Rectal smooth muscle tissue (tissue), 1 donor: ENCODE data around the gene HINT3.

Source experiments
- H3K27ac ChIP-seq: one replicate; pipeline ENCODE4 v1.7.0; 2013; ENCODE audit warnings: low read depth, low read length, inconsistent platforms
- H3K27me3 ChIP-seq: one replicate; pipeline ENCODE4 v1.7.0; 2013; ENCODE audit warnings: low read length; ENCODE audit not compliant: control insufficient read depth, insufficient read depth
- H3K36me3 ChIP-seq: one replicate; pipeline ENCODE4 v1.7.0; 2013; ENCODE audit warnings: low read length; ENCODE audit not compliant: control insufficient read depth, insufficient read depth
- H3K4me1 ChIP-seq: one replicate; pipeline ENCODE4 v1.7.0; 2013; ENCODE audit warnings: low read length; ENCODE audit not compliant: control insufficient read depth, insufficient read depth
- H3K4me3 ChIP-seq: one replicate; pipeline ENCODE4 v1.7.0; 2013; ENCODE audit warnings: low read length
- H3K9ac ChIP-seq: one replicate; pipeline ENCODE4 v1.7.0; 2013; ENCODE audit warnings: low read length

Gene HINT3

GRCh38 chr6:125979101-125979500 lies 22.5 kb downstream of the HINT3 start:
- Histone ChIP-seq H3K27me3 (no peaks in the 10 kb centered on the region), H3K9ac (no peak overlapping the region), H3K4me3 (no peak overlapping the region), H3K27ac (no peak overlapping the region), H3K36me3 (peaks cover 2% of the 10 kb centered on the region), H3K4me1 (no peaks in the 10 kb centered on the region)

- Histone ChIP-seq H3K4me3 (no peak overlapping the region), H3K4me1 (peaks cover 4% of the 10 kb centered on the region), H3K36me3 (peaks cover 2% of the 10 kb centered on the region), H3K9ac (no peak overlapping the region), H3K27me3 (no peaks in the 10 kb centered on the region), H3K27ac (no peak overlapping the region)
These were observed 25.1 kb downstream of the HINT3 start for GRCh38 chr6:125981571-125982185.

- peaks cover 7% of the 10 kb centered on the region for H3K4me1 ChIP-seq
- H3K27ac ChIP-seq, result no peak overlapping the region
- no peak overlapping the region for H3K4me3 ChIP-seq
- H3K27me3 ChIP-seq, result no peaks in the 10 kb centered on the region
- no peak overlapping the region for H3K9ac ChIP-seq
- peaks cover 2% of the 10 kb centered on the region for H3K36me3 ChIP-seq
These were observed 26.8 kb downstream of the HINT3 start for GRCh38 chr6:125983246-125983945.

- H3K4me3 ChIP-seq, result no peak overlapping the region
- H3K4me1 ChIP-seq, result peaks cover 7% of the 10 kb centered on the region
- H3K27ac ChIP-seq, result no peak overlapping the region
These were observed 27.7 kb downstream of the HINT3 start for GRCh38 chr6:125984311-125984710.

GRCh38 chr6:125985522-125985921 lies 29.0 kb downstream of the HINT3 start:
- H3K27ac ChIP-seq, result no peak overlapping the region
- H3K9ac ChIP-seq, result no peak overlapping the region
- H3K27me3 ChIP-seq, result no peaks in the 10 kb centered on the region
- H3K4me1 ChIP-seq, result peaks cover 7% of the 10 kb centered on the region
- H3K36me3 ChIP-seq, result peaks cover 2% of the 10 kb centered on the region
- H3K4me3 ChIP-seq, result peak overlapping the region; percentile 100

More at GRCh38 chr6:125984311-125984710, 27.7 kb downstream of the HINT3 start:
- no peak overlapping the region for H3K9ac ChIP-seq
- H3K36me3 ChIP-seq, result peaks cover 2% of the 10 kb centered on the region
- H3K27me3 ChIP-seq, result no peaks in the 10 kb centered on the region

- Histone ChIP-seq H3K27ac (peak overlapping the region; percentile 81), H3K27me3 (no peaks in the 10 kb centered on the region), H3K36me3 (peaks cover 2% of the 10 kb centered on the region), H3K4me1 (peaks cover 7% of the 10 kb centered on the region), H3K4me3 (peak overlapping the region; percentile 100), H3K9ac (peak overlapping the region; percentile 97)
These were observed 29.4 kb downstream of the HINT3 start for GRCh38 chr6:125985979-125986300.

- no peaks in the 10 kb centered on the region for H3K36me3 ChIP-seq
- H3K4me1 ChIP-seq, result peaks cover 7% of the 10 kb centered on the region
- peak within 1 kb of the TSS; percentile 100 for H3K4me3 ChIP-seq
- no peaks in the 10 kb centered on the region for H3K27me3 ChIP-seq
- peak within 1 kb of the TSS; percentile 97 for H3K9ac ChIP-seq
- peak within 1 kb of the TSS; percentile 81 for H3K27ac ChIP-seq
These were observed 29.9 kb downstream of the HINT3 start, which contains the start of gene TRMT11 for GRCh38 chr6:125986301-125987025. TRMT11 (plus strand) TSS chr6:125986540; CDS start chr6:125986551, 11 bp downstream.

- Histone ChIP-seq H3K4me3 (peak overlapping the region; percentile 100), H3K27ac (peak overlapping the region; percentile 81), H3K36me3 (no peaks in the 10 kb centered on the region), H3K27me3 (no peaks in the 10 kb centered on the region), H3K9ac (no peak overlapping the region), H3K4me1 (peaks cover 7% of the 10 kb centered on the region)
These were observed 30.6 kb downstream of the HINT3 start for GRCh38 chr6:125987026-125987617.

GRCh38 chr6:125988280-125988679 lies 31.7 kb downstream of the HINT3 start:
- Histone ChIP-seq H3K27ac (no peak overlapping the region), H3K9ac (no peak overlapping the region), H3K36me3 (no peaks in the 10 kb centered on the region), H3K4me3 (no peak overlapping the region), H3K4me1 (peaks cover 7% of the 10 kb centered on the region), H3K27me3 (no peaks in the 10 kb centered on the region)

- H3K36me3 ChIP-seq, result no peaks in the 10 kb centered on the region
- no peaks in the 10 kb centered on the region for H3K27me3 ChIP-seq
- no peak overlapping the region for H3K4me3 ChIP-seq
- no peak overlapping the region for H3K27ac ChIP-seq
- no peak overlapping the region for H3K9ac ChIP-seq
- peaks cover 7% of the 10 kb centered on the region for H3K4me1 ChIP-seq
These were observed 33.1 kb downstream of the HINT3 start for GRCh38 chr6:125989631-125990030.

- Histone ChIP-seq H3K4me3 (no peak overlapping the region), H3K27me3 (no peaks in the 10 kb centered on the region), H3K4me1 (peaks cover 3% of the 10 kb centered on the region), H3K36me3 (no peaks in the 10 kb centered on the region), H3K27ac (no peak overlapping the region), H3K9ac (no peak overlapping the region)
These were observed 35.1 kb downstream of the HINT3 start for GRCh38 chr6:125991653-125992052.

- H3K27me3 ChIP-seq, result no peaks in the 10 kb centered on the region
- no peak overlapping the region for H3K4me3 ChIP-seq
- no peak overlapping the region for H3K27ac ChIP-seq
- no peaks in the 10 kb centered on the region for H3K4me1 ChIP-seq
- no peak overlapping the region for H3K9ac ChIP-seq
- H3K36me3 ChIP-seq, result no peaks in the 10 kb centered on the region
These were observed 38.3 kb downstream of the HINT3 start for GRCh38 chr6:125994670-125995488.
